ENCODE results near the gene TTC3.

Gene TTC3

DNA sequence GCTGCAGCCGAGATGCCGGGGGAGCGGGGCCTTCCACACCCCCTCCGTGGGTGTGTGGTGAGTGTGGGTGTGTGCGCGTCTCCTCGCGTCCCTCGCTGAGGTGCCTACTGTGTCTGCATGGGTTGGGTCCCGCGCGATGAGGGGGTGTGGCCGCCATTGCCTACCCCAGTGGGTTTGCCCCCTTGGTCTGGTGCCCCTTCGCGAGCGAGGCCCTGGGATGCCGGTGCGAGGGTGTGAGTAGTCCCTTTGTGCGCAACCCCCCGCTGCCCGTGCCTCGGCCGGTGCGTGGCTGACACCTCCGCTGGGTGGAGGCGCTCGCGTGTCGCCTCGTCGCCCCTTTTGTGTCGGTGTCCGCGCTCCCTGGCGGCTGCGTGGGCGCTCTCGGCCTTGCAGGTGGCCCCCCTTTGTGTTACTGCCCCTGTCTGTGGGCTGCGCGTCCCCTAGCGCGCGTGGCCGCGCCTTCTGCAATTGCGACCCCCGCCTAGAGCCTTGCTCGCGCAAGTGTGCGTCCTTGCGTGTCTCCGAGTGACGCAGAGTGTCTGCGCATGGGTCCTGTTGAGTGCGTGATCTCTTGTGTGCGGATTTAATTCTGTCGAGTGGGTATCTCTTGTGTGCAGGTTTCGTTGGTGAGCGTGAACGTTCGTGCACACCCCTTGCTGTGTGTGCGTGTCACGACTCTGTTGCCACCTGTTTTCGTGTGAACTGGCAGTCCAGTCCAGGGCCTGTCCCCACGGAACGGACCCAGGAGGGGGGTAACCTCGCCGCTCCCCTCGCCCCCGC lies 553 bp downstream of the TTC3 start:
- H3K9ac ChIP-seq (ENCODE audit: low read length in 5 of 5): peak overlapping the region; percentile 70 to 91 (median 82)
- peaks cover 0 to 10% (median 4%) of the 10 kb centered on the region in 5 donors for H3K36me3 ChIP-seq (ENCODE audit: control insufficient read depth in 5 of 5, insufficient read depth in 5 of 5, low read length in 5 of 5)
- peak overlapping the region; percentile 92 to 96 (median 96) for H3K4me3 ChIP-seq (ENCODE audit: low read depth in 1 of 5, low read length in 5 of 5)
- peaks cover 0 to 33% (median 30%) of the 10 kb centered on the region in 5 donors for H3K4me1 ChIP-seq (ENCODE audit: control insufficient read depth in 5 of 5, insufficient read depth in 5 of 5, low read length in 5 of 5)
- H3K9me3 ChIP-seq (ENCODE audit: control insufficient read depth in 5 of 5, low read length in 5 of 5): no peaks in the 10 kb centered on the region
- peak overlapping the region; percentile 95 for H3K27ac ChIP-seq (ENCODE audit: low read depth, low read length)
- H3K27me3 ChIP-seq (ENCODE audit: control insufficient read depth in 5 of 5, insufficient read depth in 4 of 5, low read length in 5 of 5): no peaks in the 10 kb centered on the region

- peak overlapping the region; percentile 70 to 91 (median 82) for H3K9ac ChIP-seq (ENCODE audit: low read length in 5 of 5)
- H3K27ac ChIP-seq (ENCODE audit: low read depth, low read length): peak overlapping the region; percentile 95
- peak overlapping the region; percentile 92 to 96 (median 96) for H3K4me3 ChIP-seq (ENCODE audit: low read depth in 1 of 5, low read length in 5 of 5)
- H3K27me3 ChIP-seq (ENCODE audit: control insufficient read depth in 5 of 5, insufficient read depth in 4 of 5, low read length in 5 of 5): no peaks in the 10 kb centered on the region
- no peaks in the 10 kb centered on the region for H3K9me3 ChIP-seq (ENCODE audit: control insufficient read depth in 5 of 5, low read length in 5 of 5)
- peaks cover 0 to 33% (median 30%) of the 10 kb centered on the region in 5 donors for H3K4me1 ChIP-seq (ENCODE audit: control insufficient read depth in 5 of 5, insufficient read depth in 5 of 5, low read length in 5 of 5)
- H3K36me3 ChIP-seq (ENCODE audit: control insufficient read depth in 5 of 5, insufficient read depth in 5 of 5, low read length in 5 of 5): peaks cover 0 to 5% (median 3%) of the 10 kb centered on the region in 5 donors
These were observed 1.1 kb downstream of the TTC3 start for GRCh38 chr21:37074197-37074510.

- no peaks in the 10 kb centered on the region for H3K9me3 ChIP-seq (ENCODE audit: control insufficient read depth in 5 of 5, low read length in 5 of 5)
- peak overlapping the region; percentile 95 for H3K27ac ChIP-seq (ENCODE audit: low read depth, low read length)
- peak overlapping the region; percentile 92 to 96 (median 96) for H3K4me3 ChIP-seq (ENCODE audit: low read depth in 1 of 5, low read length in 5 of 5)
- peaks cover 0 to 33% (median 30%) of the 10 kb centered on the region in 5 donors for H3K4me1 ChIP-seq (ENCODE audit: control insufficient read depth in 5 of 5, insufficient read depth in 5 of 5, low read length in 5 of 5)
- peak overlapping the region; percentile 44 to 91 (median 82) for H3K9ac ChIP-seq (ENCODE audit: low read length in 5 of 5)
- peaks cover 0 to 5% (median 0%) of the 10 kb centered on the region in 5 donors for H3K36me3 ChIP-seq (ENCODE audit: control insufficient read depth in 5 of 5, insufficient read depth in 5 of 5, low read length in 5 of 5)
- H3K27me3 ChIP-seq (ENCODE audit: control insufficient read depth in 5 of 5, insufficient read depth in 4 of 5, low read length in 5 of 5): no peaks in the 10 kb centered on the region
These were observed 1.5 kb downstream of the TTC3 start for GRCh38 chr21:37074546-37074945.

DNA sequence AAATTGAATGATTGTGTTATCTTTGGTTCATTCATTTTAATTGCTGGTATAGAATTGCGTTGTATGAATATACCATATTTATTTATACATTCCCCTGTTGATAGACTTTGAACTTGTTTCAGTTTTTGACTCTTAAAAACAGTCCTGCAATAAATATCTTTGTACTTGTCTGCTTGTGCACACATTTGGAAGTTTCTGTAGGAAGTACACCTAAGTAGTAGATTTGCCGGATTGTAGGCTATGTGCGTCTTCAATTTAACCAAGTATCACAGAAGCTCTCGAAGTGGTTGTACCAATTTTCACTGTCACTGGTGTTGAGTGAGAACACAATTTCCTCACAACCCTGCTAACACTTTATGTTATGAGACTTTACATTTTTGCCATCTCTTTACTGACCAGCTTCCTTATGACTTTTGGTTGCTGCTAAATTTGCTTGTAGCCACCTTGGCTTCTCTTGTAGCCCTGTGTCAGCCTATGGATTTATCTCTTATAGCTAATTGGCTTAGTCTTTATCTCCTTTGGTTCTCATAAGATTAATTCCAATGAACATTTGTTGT lies 2.2 kb downstream of the TTC3 start:
- no peaks in the 10 kb centered on the region for H3K36me3 ChIP-seq (ENCODE audit: control insufficient read depth in 5 of 5, insufficient read depth in 5 of 5, low read length in 5 of 5)
- H3K9me3 ChIP-seq (ENCODE audit: control insufficient read depth in 5 of 5, low read length in 5 of 5): no peaks in the 10 kb centered on the region
- H3K27me3 ChIP-seq (ENCODE audit: control insufficient read depth in 5 of 5, insufficient read depth in 4 of 5, low read length in 5 of 5): no peaks in the 10 kb centered on the region
- peaks cover 0 to 33% (median 30%) of the 10 kb centered on the region in 5 donors for H3K4me1 ChIP-seq (ENCODE audit: control insufficient read depth in 5 of 5, insufficient read depth in 5 of 5, low read length in 5 of 5)
- H3K9ac ChIP-seq (ENCODE audit: low read length in 5 of 5): no peak overlapping the region
- H3K27ac ChIP-seq (ENCODE audit: low read depth, low read length): no peak overlapping the region
- H3K4me3 ChIP-seq (ENCODE audit: low read depth in 1 of 5, low read length in 5 of 5): no peak overlapping the region

DNA sequence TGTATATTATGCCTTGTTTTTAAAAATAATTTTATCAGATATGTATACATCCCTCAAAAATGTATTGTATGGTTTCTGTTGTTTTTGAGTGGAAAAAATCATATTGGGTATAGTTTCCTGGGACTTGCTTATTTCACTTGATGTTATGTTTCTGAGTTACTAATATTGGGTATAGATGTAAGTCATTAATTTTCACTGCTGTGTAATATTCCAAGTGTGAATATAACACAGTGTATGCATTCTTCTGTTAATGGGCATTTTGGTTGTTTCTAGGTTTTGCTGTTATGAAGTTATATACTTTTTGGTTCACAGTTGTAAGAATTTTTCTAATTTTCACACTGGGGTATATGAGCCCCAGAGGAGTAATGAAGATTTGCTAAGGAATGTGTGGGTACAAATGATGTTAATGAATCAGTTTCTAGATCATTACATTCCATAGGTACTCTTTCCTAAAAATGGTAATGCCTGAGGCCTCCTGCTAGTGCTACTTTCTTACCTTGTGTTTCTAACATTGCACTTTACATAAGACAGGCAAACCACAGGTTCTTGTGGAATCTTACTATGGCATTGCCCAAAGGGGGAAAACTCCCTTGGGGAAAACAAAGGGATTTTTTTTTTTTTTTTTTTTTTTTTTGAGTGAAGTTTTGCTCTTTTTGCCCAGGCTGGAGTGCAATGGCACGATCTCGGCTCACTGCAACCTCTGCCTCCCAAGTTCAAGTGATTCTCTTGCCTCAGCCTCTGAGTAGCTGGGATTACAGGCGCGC lies 3.2 kb downstream of the TTC3 start:
- H3K4me3 ChIP-seq (ENCODE audit: low read depth in 1 of 5, low read length in 5 of 5): no peak overlapping the region
- peaks cover 0 to 29% (median 26%) of the 10 kb centered on the region in 5 donors for H3K4me1 ChIP-seq (ENCODE audit: control insufficient read depth in 5 of 5, insufficient read depth in 5 of 5, low read length in 5 of 5)
- no peak overlapping the region for H3K27ac ChIP-seq (ENCODE audit: low read depth, low read length)
- no peaks in the 10 kb centered on the region for H3K27me3 ChIP-seq (ENCODE audit: control insufficient read depth in 5 of 5, insufficient read depth in 4 of 5, low read length in 5 of 5)
- H3K9ac ChIP-seq (ENCODE audit: low read length in 5 of 5): no peak overlapping the region
- no peaks in the 10 kb centered on the region for H3K9me3 ChIP-seq (ENCODE audit: control insufficient read depth in 5 of 5, low read length in 5 of 5)
- no peaks in the 10 kb centered on the region for H3K36me3 ChIP-seq (ENCODE audit: control insufficient read depth in 5 of 5, insufficient read depth in 5 of 5, low read length in 5 of 5)

- Histone ChIP-seq H3K9me3 (ENCODE audit: control insufficient read depth in 5 of 5, low read length in 5 of 5) (no peaks in the 10 kb centered on the region), H3K27me3 (ENCODE audit: control insufficient read depth in 5 of 5, insufficient read depth in 4 of 5, low read length in 5 of 5) (no peaks in the 10 kb centered on the region), H3K4me3 (ENCODE audit: low read depth in 1 of 5, low read length in 5 of 5) (no peak overlapping the region), H3K4me1 (ENCODE audit: control insufficient read depth in 5 of 5, insufficient read depth in 5 of 5, low read length in 5 of 5) (peaks cover 0 to 21% (median 17%) of the 10 kb centered on the region in 5 donors), H3K36me3 (ENCODE audit: control insufficient read depth in 5 of 5, insufficient read depth in 5 of 5, low read length in 5 of 5) (no peaks in the 10 kb centered on the region), H3K9ac (ENCODE audit: low read length in 5 of 5) (peak overlapping the region in 1 of 5 donors; percentile 24), H3K27ac (ENCODE audit: low read depth, low read length) (no peak overlapping the region)
These were observed 4.3 kb downstream of the TTC3 start for GRCh38 chr21:37077403-37077802.

GRCh38 chr21:37079211-37079824 lies 6.3 kb downstream of the TTC3 start:
- Histone ChIP-seq H3K9ac (ENCODE audit: low read length in 5 of 5) (no peak overlapping the region), H3K9me3 (ENCODE audit: control insufficient read depth in 5 of 5, low read length in 5 of 5) (no peaks in the 10 kb centered on the region), H3K27ac (ENCODE audit: low read depth, low read length) (no peak overlapping the region), H3K4me3 (ENCODE audit: low read depth in 1 of 5, low read length in 5 of 5) (no peak overlapping the region), H3K4me1 (ENCODE audit: control insufficient read depth in 5 of 5, insufficient read depth in 5 of 5, low read length in 5 of 5) (peaks cover 0 to 22% (median 11%) of the 10 kb centered on the region in 5 donors), H3K27me3 (ENCODE audit: control insufficient read depth in 5 of 5, insufficient read depth in 4 of 5, low read length in 5 of 5) (no peaks in the 10 kb centered on the region), H3K36me3 (ENCODE audit: control insufficient read depth in 5 of 5, insufficient read depth in 5 of 5, low read length in 5 of 5) (no peaks in the 10 kb centered on the region)

- Histone ChIP-seq H3K27me3 (ENCODE audit: control insufficient read depth in 5 of 5, insufficient read depth in 4 of 5, low read length in 5 of 5) (no peaks in the 10 kb centered on the region), H3K36me3 (ENCODE audit: control insufficient read depth in 5 of 5, insufficient read depth in 5 of 5, low read length in 5 of 5) (no peaks in the 10 kb centered on the region), H3K4me3 (ENCODE audit: low read depth in 1 of 5, low read length in 5 of 5) (no peak overlapping the region), H3K9ac (ENCODE audit: low read length in 5 of 5) (no peak overlapping the region), H3K4me1 (ENCODE audit: control insufficient read depth in 5 of 5, insufficient read depth in 5 of 5, low read length in 5 of 5) (peaks cover 0 to 22% (median 6%) of the 10 kb centered on the region in 5 donors), H3K27ac (ENCODE audit: low read depth, low read length) (no peak overlapping the region), H3K9me3 (ENCODE audit: control insufficient read depth in 5 of 5, low read length in 5 of 5) (no peaks in the 10 kb centered on the region)
These were observed 9.3 kb downstream of the TTC3 start for GRCh38 chr21:37082375-37082774.

- Histone ChIP-seq H3K36me3 (ENCODE audit: control insufficient read depth in 5 of 5, insufficient read depth in 5 of 5, low read length in 5 of 5) (no peaks in the 10 kb centered on the region), H3K9ac (ENCODE audit: low read length in 5 of 5) (no peak overlapping the region), H3K4me3 (ENCODE audit: low read depth in 1 of 5, low read length in 5 of 5) (no peak overlapping the region), H3K9me3 (ENCODE audit: control insufficient read depth in 5 of 5, low read length in 5 of 5) (no peaks in the 10 kb centered on the region), H3K4me1 (ENCODE audit: control insufficient read depth in 5 of 5, insufficient read depth in 5 of 5, low read length in 5 of 5) (peaks cover 0 to 28% (median 6%) of the 10 kb centered on the region in 5 donors), H3K27me3 (ENCODE audit: control insufficient read depth in 5 of 5, insufficient read depth in 4 of 5, low read length in 5 of 5) (no peaks in the 10 kb centered on the region), H3K27ac (ENCODE audit: low read depth, low read length) (no peak overlapping the region)
These were observed 9.9 kb downstream of the TTC3 start for GRCh38 chr21:37082856-37083528.

Data from subcutaneous abdominal adipose tissue (tissue), 5 donors.